GM12878 (cell line): Measurements from ENCODE around the gene MSI2. TPM values are rescaled to one million over a fixed set of nuclear protein-coding genes. Genes with fewer than 3 reads are reported as not detected.

Source experiments
- BCLAF1 ChIP-seq: fragments of 450-650 bp; IDR thresholded peaks from 2 replicates; pipeline ENCODE4 v1.6.1; 2017; ENCODE audit warnings: antibody characterized with exemption, mild to moderate bottlenecking, moderate library complexity
- BHLHE40 ChIP-seq, 2 experiments: fragments of 450-650 bp in 1 of 2; IDR thresholded peaks; 2 replicates each; pipeline ENCODE4 v1.6.1; 2011 to 2017; ENCODE audit warnings: low read depth in 2 of 2, borderline replicate concordance in 1 of 2, improper control_type of control experiment in 1 of 2, low read length in 1 of 2, mild to moderate bottlenecking in 1 of 2
- BRCA1 ChIP-seq: IDR thresholded peaks from 2 replicates; pipeline ENCODE4 v1.6.1; 2011; ENCODE audit warnings: low read depth, low read length, improper control_type of control experiment
- CEBPB ChIP-seq, 2 experiments: fragments of 150-350 bp in 1 of 2; IDR thresholded peaks; 2 replicates each; pipeline ENCODE4 v1.6.1; 2012 to 2014; ENCODE audit warnings: low read depth in 2 of 2, low read length in 2 of 2, borderline replicate concordance in 1 of 2, inconsistent platforms in 1 of 2
- IKZF2 ChIP-seq, 2 experiments: fragments of 450-650 bp; IDR thresholded peaks; 2 replicates each; pipeline ENCODE4 v1.6.1; 2017; ENCODE audit warnings: mild to moderate bottlenecking in 2 of 2, moderate library complexity in 2 of 2
- KLF5 ChIP-seq: fragments of 450-650 bp; IDR thresholded peaks from 2 replicates; pipeline ENCODE4 v1.6.1; 2014; ENCODE audit warnings: mild to moderate bottlenecking; ENCODE audit not compliant: partially characterized antibody
- MLLT1 ChIP-seq: fragments of 450-650 bp; IDR thresholded peaks from 2 replicates; pipeline ENCODE4 v1.6.1; 2016; ENCODE audit warnings: mild to moderate bottlenecking
- MTA2 ChIP-seq: fragments of 450-650 bp; IDR thresholded peaks from 2 replicates; pipeline ENCODE4 v1.6.1; 2016; ENCODE audit warnings: low read depth, mild to moderate bottlenecking, moderate library complexity
- NFYA ChIP-seq: IDR thresholded peaks from 2 replicates; pipeline ENCODE4 v1.6.1; 2011; ENCODE audit warnings: low read depth, mild to moderate bottlenecking, low read length, improper control_type of control experiment, borderline replicate concordance
- NFYB ChIP-seq: IDR thresholded peaks from 2 replicates; pipeline ENCODE4 v1.6.1; 2011; ENCODE audit warnings: low read depth, mild to moderate bottlenecking, low read length, improper control_type of control experiment, moderate library complexity; ENCODE audit not compliant: insufficient read depth
- NKRF ChIP-seq: fragments of 450-650 bp; conservative IDR thresholded peaks from 2 replicates; pipeline ENCODE4 v1.6.1; 2017; ENCODE audit warnings: mild to moderate bottlenecking, moderate library complexity
- NR2F1 ChIP-seq: fragments of 450-650 bp; conservative IDR thresholded peaks from 2 replicates; pipeline ENCODE4 v1.6.1; 2017; ENCODE audit warnings: mild to moderate bottlenecking
- PML ChIP-seq: IDR thresholded peaks from 2 replicates; pipeline ENCODE4 v1.6.1; 2012; ENCODE audit warnings: low read length, inconsistent platforms
- POLR2A ChIP-seq: IDR thresholded peaks from 2 replicates; pipeline ENCODE4 v1.6.1; 2011; ENCODE audit warnings: low read depth, mild to moderate bottlenecking, low read length
- SKIL ChIP-seq: fragments of 450-650 bp; IDR thresholded peaks from 2 replicates; pipeline ENCODE4 v1.6.1; 2017; ENCODE audit warnings: mild to moderate bottlenecking, low read depth, inconsistent platforms; ENCODE audit not compliant: poor library complexity, severe bottlenecking
- TARDBP ChIP-seq: IDR thresholded peaks from 2 replicates; pipeline ENCODE4 v1.6.1; 2016; ENCODE audit warnings: borderline replicate concordance
- TCF3 ChIP-seq: IDR thresholded peaks from 2 replicates; pipeline ENCODE4 v1.6.1; 2012; ENCODE audit warnings: low read depth, mild to moderate bottlenecking, low read length, borderline replicate concordance; ENCODE audit not compliant: insufficient read depth
- WRNIP1 ChIP-seq: IDR thresholded peaks from 2 replicates; pipeline ENCODE4 v1.6.1; 2011; ENCODE audit warnings: low read depth, low read length, improper control_type of control experiment, borderline replicate concordance
- YBX1 ChIP-seq: fragments of 450-650 bp; IDR thresholded peaks from 2 replicates; pipeline ENCODE4 v1.6.1; 2016; ENCODE audit warnings: antibody characterized with exemption
- ZNF207 ChIP-seq: fragments of 450-650 bp; IDR thresholded peaks from 2 replicates; pipeline ENCODE4 v1.6.1; 2014; ENCODE audit warnings: antibody characterized with exemption, mild to moderate bottlenecking, borderline replicate concordance
- ZNF274 ChIP-seq: IDR thresholded peaks from one replicate; pipeline ENCODE4 v1.8.0; 2011; ENCODE audit not compliant: insufficient read length, insufficient read depth
- polyA plus RNA-seq, 11 experiments: library from polyadenylated mRNA; depleted of rRNA in 4 of 11; unstranded in 6 of 11; stranded (reverse) in 5 of 11; fragments of >200 nt; fragmentation: Nextera tagmentation in 4 of 11; fragmentation: Illumina TruSeq in 1 of 11; extraction: Ambion mirVana in 4 of 11; extraction: Trizol in 1 of 11; gene quantifications; 1 replicate in 1 of 11; 2 replicates in 10 of 11; pipeline versions ENCODE4 v1.2.1 to v1.2.3, GENCODE V29; 2011 to 2016; ENCODE audit warnings: inconsistent platforms in 2 of 11, missing spikeins in 2 of 11, low read depth in 1 of 11
- total RNA-seq, 4 experiments: library from RNA; depleted of rRNA in 3 of 4; stranded (reverse); fragments of >200 nt in 3 of 4; fragmentation: Illumina TruSeq in 1 of 4; extraction: Trizol in 1 of 4; gene quantifications; 2 replicates each; pipeline versions ENCODE4 v1.2.1 to v1.2.3, GENCODE V29; 2013 to 2021

Gene MSI2
- total and polyA plus RNA-seq, 10 of the 15 experiments (the other 5 are each of a cell fraction or from before 2014, with no cell fraction given): 6.1 to 76.1 (median 42.0) TPM

- TF ChIP-seq SKIL (no peak), NFYA (no peak), KLF5 (no peak), BCLAF1 (no peak), MLLT1 (no peak), PML (0 out of 2 replicates have a peak, but pooled peaks have one; percentile 29), CEBPB (IDR thresholded peaks at IDR 0.05; ENCODE audit: borderline replicate concordance in 1 of 2, low read depth in 2 of 2, low read length in 2 of 2) (no peak), NFYB (no peak), MTA2 (0 out of 2 replicates have a peak, but pooled peaks have one; percentile 21), ZNF274 (no peak), IKZF2 (IDR thresholded peaks at IDR 0.05) (peak; percentile 47 to 57), NKRF (no peak), WRNIP1 (no peak), TCF3 (no peak), YBX1 (no peak), ZNF207 (no peak), NR2F1 (no peak), POLR2A (no peak), BHLHE40 (IDR thresholded peaks at IDR 0.05; ENCODE audit: borderline replicate concordance in 1 of 2, low read depth in 2 of 2, low read length in 1 of 2) (peak; percentile 48 to 58; a peak in 2 of 4 replicates), BRCA1 (no peak), TARDBP (no peak)
These were observed 229.9 kb downstream of the MSI2 start (continued) for GRCh38 chr17:57485916-57486881.
